GM15510 (cell line): ENCODE measurements around the gene SLC15A4.

Source experiments
- POLR2A ChIP-seq: IDR thresholded peaks from 3 replicates; pipeline ENCODE4 v1.6.1; 2011; ENCODE audit warnings: borderline replicate concordance; ENCODE audit not compliant: insufficient read length; ENCODE audit errors: extremely low read depth

SLC15A4 gene

DNA sequence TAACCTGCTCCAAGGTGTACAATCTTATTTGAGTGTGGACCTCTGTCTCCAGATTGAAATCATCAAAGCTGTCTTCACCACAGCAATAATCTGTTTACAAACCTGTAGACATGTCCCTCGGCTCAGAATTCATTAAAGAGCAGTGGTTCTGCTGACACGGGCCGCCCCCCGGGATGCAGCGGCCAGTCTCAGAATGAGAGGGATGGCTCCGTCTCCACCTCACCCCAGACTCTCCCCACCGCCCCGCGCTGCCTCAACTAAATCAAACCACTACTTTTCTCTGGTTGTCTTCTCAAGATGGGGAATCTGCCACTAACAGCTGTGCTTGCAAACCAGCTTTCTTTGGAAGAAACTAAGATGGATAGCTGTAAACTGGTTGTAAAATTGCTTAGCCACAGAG, 56.2 kb downstream of the SLC15A4 start:
- no peak for TF ChIP-seq POLR2A

DNA sequence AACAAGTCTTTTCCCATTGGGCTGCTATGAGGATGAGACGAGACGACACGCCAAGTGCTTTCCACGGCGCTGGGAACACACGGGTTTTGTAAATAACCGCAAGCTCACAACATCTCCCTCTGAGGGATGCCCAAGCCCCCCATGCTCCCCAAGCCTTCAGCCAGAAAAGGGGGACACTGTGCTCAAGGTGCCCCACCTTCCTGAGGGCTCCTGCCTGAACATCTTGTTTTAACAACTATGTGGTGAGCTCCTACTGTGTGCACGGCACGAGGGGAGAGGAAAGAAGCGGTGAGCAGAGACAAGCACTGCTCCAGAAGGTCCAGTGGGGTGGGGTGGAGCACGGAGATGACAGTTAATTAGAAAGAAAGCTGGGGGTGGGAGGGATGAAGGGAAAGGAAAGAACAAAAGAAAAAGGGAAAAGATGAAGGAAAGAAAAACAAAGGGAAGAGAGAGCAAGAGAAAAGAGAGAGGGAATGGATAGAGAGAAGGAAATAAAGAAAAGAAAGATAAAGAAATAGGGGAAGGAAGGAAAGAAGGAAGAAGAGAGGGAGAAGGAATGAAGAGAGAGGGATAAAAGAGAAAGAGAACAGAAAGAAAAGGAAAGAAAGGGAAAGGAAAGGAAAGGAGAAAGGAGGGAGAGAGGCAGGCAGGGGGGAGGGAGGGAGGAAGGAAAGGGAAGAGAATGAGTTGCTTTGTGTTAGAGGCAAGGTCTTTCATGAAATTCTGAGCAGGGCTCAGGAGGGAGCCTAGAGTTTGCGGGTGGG, 56.8 kb downstream of the SLC15A4 start:
- no peak for TF ChIP-seq POLR2A

DNA sequence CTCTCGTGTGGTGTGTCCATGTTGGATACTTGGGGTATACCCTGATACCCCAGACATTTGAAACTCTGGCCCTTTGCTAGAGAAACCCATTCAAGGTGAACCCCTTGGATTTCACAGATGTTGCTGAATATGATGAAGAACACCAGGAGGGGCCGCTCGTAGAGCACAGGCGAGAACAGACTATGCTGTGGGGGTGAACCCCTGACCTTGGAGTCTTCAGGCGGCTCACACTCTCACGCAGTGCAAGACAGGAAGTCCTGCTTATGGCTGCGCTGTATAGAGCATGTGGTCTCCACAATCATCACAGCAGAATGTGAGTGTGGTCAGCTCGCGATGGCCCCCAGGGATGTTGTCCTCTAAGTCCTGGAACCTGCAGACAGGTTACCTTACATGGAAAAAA, 60.4 kb downstream of the SLC15A4 start:
- no peak for TF ChIP-seq POLR2A

DNA sequence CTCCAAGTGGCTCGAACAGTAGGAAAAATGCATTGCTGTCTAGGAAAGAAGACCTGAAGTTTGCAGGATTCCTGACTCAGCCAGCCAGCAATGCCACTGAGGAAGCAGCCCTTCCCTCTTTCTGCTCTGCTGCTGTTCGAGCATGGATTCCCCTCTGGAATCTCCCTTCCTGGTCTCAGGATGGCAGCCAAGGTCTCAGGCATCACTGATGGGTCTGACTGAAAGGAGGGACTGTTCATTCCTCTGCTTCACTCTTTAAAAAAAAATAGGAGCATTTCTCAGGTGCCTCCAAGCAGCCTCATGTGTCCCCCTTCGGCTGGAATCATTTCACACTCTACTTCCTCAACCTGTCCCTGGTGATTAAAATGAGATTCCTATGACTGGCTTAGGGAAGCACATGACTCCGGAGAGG, 62.4 kb downstream of the SLC15A4 start:
- TF ChIP-seq POLR2A, result no peak

- TF ChIP-seq POLR2A, result no peak
Measured at GRCh38 chr12:128755566-128755965, 68.2 kb downstream of the SLC15A4 start.

DNA sequence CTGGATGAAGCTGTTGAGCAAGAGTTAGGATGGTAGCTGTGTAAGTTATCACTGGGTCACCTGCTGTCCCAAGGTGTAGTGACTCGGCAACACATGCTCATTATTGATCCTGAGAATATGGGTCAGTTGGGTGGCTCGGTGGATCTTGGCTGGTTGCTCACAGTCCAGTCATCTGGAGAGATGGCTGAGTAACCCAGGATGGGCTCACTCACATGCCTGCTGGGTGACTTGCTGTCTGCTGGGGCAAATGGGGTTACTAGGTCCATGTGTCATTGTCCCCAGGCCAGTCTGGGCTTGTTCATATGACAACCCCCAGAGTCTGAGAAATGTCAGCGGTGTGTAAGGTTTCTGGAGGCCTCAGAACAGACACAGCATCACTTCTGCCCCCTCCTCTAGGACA, 69.5 kb downstream of the SLC15A4 start:
- no peak for TF ChIP-seq POLR2A

DNA sequence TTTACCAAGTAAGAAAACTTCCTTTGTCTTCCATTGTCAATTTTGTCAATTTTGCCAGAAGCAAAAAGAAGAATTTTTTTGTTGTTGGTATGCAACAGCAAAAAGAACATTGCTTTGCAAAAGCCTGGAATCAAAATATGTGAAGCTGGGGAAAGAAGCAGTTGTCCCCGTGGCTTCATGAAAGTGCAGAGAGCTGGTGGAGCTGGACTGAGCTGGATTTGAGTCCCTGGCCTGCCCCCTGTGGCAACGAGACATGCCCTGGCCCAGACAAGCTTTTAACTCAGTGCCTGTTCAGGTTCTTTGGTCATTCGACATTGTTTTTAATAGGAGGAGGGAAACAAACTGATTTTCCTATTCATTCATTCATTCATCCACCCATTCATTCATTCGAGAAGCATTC, 70.3 kb downstream of the SLC15A4 start:
- no peak for TF ChIP-seq POLR2A

GRCh38 chr12:128752386-128752785, 71.4 kb downstream of the SLC15A4 start:
- no peak for TF ChIP-seq POLR2A

DNA sequence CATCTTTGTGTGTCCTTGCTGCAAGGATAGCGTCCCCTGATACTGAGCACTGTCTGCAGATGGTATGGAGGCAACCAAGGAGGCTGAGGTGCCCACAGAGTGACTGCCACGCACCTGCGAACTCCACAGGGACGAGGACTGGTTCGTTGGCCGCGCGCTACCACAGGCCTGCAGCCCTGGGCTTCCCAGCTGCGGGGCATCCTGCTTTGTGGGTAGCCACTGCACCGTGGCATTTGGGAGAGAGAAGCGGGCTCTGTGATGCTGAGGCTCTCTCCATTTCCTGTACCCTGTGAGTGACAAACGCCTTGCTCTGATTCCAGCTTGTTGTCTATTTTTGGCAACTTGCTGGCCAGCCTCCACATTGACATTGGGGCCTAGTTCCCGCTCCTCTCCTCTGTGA, 76.3 kb downstream of the SLC15A4 start:
- TF ChIP-seq POLR2A, result no peak

- TF ChIP-seq POLR2A, result no peak
Measured at GRCh38 chr12:128745772-128746689, 77.7 kb downstream of the SLC15A4 start.

DNA sequence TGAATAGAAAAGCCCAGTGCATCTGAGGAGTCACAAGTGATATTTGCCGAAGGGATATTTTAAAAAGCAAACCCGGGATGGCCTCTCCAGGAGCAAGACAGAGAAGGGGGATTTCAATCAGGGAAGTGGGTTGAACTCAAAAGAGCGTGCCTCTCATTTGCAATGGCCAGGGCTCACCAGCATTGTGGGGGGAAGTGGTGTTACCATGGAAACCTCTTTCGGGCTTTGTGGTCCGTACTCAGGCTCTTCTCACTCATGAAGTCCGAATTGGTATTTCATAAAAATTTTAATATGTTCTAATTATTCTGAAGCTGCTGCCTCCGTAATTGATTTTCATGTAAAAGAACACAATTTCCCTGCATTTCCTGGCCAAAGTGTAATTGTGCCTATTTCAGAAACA, 79.8 kb downstream of the SLC15A4 start:
- TF ChIP-seq POLR2A, result no peak
